HEK293T (cell line): ENCODE results near the gene SKP1.

Source experiments
- ARNT ChIP-seq: fragments of 450-650 bp; IDR thresholded peaks from 2 replicates; pipeline ENCODE4 v1.6.1; 2017; ENCODE audit warnings: mild to moderate bottlenecking
- BHLHE40 ChIP-seq: fragments of 450-650 bp; IDR thresholded peaks from 2 replicates; pipeline ENCODE4 v1.6.1; 2016; ENCODE audit warnings: mild to moderate bottlenecking, moderate library complexity, borderline replicate concordance
- CTBP1 ChIP-seq: fragments of 450-650 bp; IDR thresholded peaks from 2 replicates; pipeline ENCODE4 v1.6.1; 2016; ENCODE audit warnings: borderline replicate concordance
- SP1 ChIP-seq: fragments of 450-650 bp; IDR thresholded peaks from 2 replicates; pipeline ENCODE4 v1.6.1; 2017
- TARDBP ChIP-seq: fragments of 450-650 bp; IDR thresholded peaks from 2 replicates; pipeline ENCODE4 v1.6.1; 2016
- ZNF384 ChIP-seq: fragments of 450-650 bp; IDR thresholded peaks from 2 replicates; pipeline ENCODE4 v1.6.1; 2016

DNA sequence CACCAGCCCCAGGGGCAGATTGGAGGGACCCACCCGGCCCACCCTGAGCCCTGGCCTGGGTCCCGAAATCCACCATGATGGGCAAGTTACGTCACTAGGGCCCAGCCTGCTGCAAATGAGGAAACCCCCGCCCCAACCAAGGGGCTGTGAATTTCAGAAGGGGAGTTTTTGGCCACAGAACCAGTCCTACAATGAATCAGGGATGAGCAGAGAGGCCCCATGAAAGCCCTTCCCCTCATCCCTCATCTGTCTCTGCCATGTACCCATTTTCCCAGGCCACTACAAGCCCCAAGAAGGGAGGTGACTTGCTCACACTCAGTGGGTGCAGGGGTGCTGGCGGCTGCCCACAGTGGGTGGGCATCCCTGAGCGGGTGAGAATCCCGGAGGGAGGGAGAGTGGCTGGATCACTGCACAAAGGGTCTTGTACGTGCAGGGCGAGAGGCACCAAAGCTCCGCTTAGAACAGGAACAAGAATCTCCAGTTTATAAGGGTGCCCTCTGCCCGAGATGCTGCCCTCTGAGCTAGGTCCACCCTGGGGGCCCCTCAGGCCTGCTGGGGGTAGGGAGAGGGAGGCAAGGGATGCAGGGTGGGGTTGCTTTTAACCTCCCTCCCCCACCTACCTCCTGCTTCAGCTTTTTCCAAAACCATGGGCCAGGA, 72.6 kb downstream of the SKP1 start:
- TF ChIP-seq SP1 (no peak), ARNT (no peak), BHLHE40 (no peak), TARDBP (no peak), ZNF384 (no peak), CTBP1 (no peak)
